IMR-90 (cell line): ENCODE results near the gene OSBPL9. TPM values are rescaled to one million over a fixed set of nuclear protein-coding genes. Genes with fewer than 3 reads are reported as not detected.
"Not testable (repeated sequence)": the region's sequence is repeated elsewhere in the genome, so short reads cannot be mapped to it uniquely, and the experiment has no call there.

ENCODE experiments used
- ATAC-seq: fragments of 200-7000 bp; cut with Tn5 transposase; 2 replicates; pipeline ENCODE4 v1.9.1; 2020; ENCODE audit warnings: low read depth, mild to moderate bottlenecking, moderate library complexity
- BruUV-seq: library from RNA; stranded (reverse); fragments of 400-500 nt; replicated peaks from 2 replicates; lab custom pipeline; 2021; lab: Mats Ljungman, UMichigan
- CTCF ChIA-PET: fragments of 300-600 bp; formaldehyde crosslinking; extraction: SDS; loops from one replicate; lab custom pipeline; 2021; ENCODE audit warnings: antibody characterized with exemption; lab: Yijun Ruan, JAX
- POLR2A ChIA-PET: fragments of 300-600 bp; sonication (Branson Sonifier 250); formaldehyde crosslinking; loops from one replicate; lab custom pipeline; 2022; ENCODE audit warnings: antibody characterized with exemption; ENCODE audit not compliant: unreplicated experiment; lab: Charles Lee
- DNase-seq: peaks from one replicate; pipeline ENCODE4 v3.0.0; 2013
- H2AFZ ChIP-seq: replicated peaks from 2 replicates; pipeline ENCODE3; 2013; ENCODE audit warnings: low read length, mild to moderate bottlenecking; ENCODE audit not compliant: poor library complexity
- H2AK5ac ChIP-seq: 2 replicates; pipeline ENCODE4 v1.6.1; 2013; ENCODE audit warnings: low read depth, low read length, inconsistent platforms
- H2AK9ac ChIP-seq: replicated peaks from 2 replicates; pipeline ENCODE3; 2013; ENCODE audit warnings: mild to moderate bottlenecking, low read depth, low read length, moderate library complexity; ENCODE audit not compliant: poor library complexity
- H2BK120ac ChIP-seq: 2 replicates; pipeline ENCODE4 v1.6.1; 2013; ENCODE audit warnings: low read depth, low read length, inconsistent platforms
- H2BK15ac ChIP-seq: 3 replicates; pipeline ENCODE4 v1.6.1; 2013; ENCODE audit warnings: low read depth, low read length, inconsistent platforms
- H2BK20ac ChIP-seq: 2 replicates; pipeline ENCODE4 v1.6.1; 2013; ENCODE audit warnings: low read depth, mild to moderate bottlenecking, inconsistent platforms, low read length, moderate library complexity
- H2BK5ac ChIP-seq: 2 replicates; pipeline ENCODE4 v1.6.1; 2013; ENCODE audit warnings: mild to moderate bottlenecking, low read depth, low read length, inconsistent platforms; ENCODE audit not compliant: poor library complexity, severe bottlenecking
- H3K14ac ChIP-seq: replicated peaks from 2 replicates; pipeline ENCODE4 v1.6.1; 2013; ENCODE audit warnings: low read depth, low read length, inconsistent platforms
- H3K18ac ChIP-seq: 2 replicates; pipeline ENCODE4 v1.6.1; 2013; ENCODE audit warnings: low read depth, low read length, control low read depth
- H3K23ac ChIP-seq: 2 replicates; pipeline ENCODE4 v1.6.1; 2013; ENCODE audit warnings: low read depth, low read length, inconsistent platforms
- H3K27ac ChIP-seq: 2 replicates; pipeline ENCODE4 v1.5.1; 2013; ENCODE audit warnings: mild to moderate bottlenecking, control low read depth, low read length; ENCODE audit not compliant: insufficient read depth
- H3K27me3 ChIP-seq: 2 replicates; pipeline ENCODE4 v1.6.1; 2013; ENCODE audit warnings: low read length; ENCODE audit not compliant: control insufficient read depth, insufficient read depth
- H3K36me3 ChIP-seq: 2 replicates; pipeline ENCODE4 v1.6.1; 2013; ENCODE audit warnings: low read length, mixed read lengths; ENCODE audit not compliant: control insufficient read depth, insufficient read depth
- H3K4ac ChIP-seq: 2 replicates; pipeline ENCODE4 v1.6.1; 2013; ENCODE audit warnings: low read depth, low read length, inconsistent platforms
- H3K4me1 ChIP-seq: 2 replicates; pipeline ENCODE4 v1.6.1; 2013; ENCODE audit warnings: low read length, mixed read lengths; ENCODE audit not compliant: control insufficient read depth, insufficient read depth
- H3K4me2 ChIP-seq: 2 replicates; pipeline ENCODE4 v1.6.1; 2013; ENCODE audit warnings: low read depth, mild to moderate bottlenecking, control low read depth, low read length, moderate library complexity
- H3K4me3 ChIP-seq: 2 replicates; pipeline ENCODE4 v1.5.1; 2013; ENCODE audit warnings: low read depth, mild to moderate bottlenecking, control low read depth, low read length, moderate library complexity; ENCODE audit not compliant: insufficient read depth
- H3K56ac ChIP-seq: 2 replicates; pipeline ENCODE4 v1.6.1; 2013; ENCODE audit warnings: low read length, inconsistent platforms; ENCODE audit not compliant: insufficient read depth; ENCODE audit errors: extremely low read depth
- H3K79me1 ChIP-seq, 2 experiments: 2 replicates each; pipeline ENCODE4 v1.6.1; 2013; ENCODE audit warnings: low read length in 2 of 2, inconsistent platforms in 1 of 2, low read depth in 1 of 2
- H3K9ac ChIP-seq: 2 replicates; pipeline ENCODE4 v1.6.1; 2013; ENCODE audit warnings: low read depth, low read length, control low read depth
- H3K9me1 ChIP-seq: 2 replicates; pipeline ENCODE4 v1.6.1; 2013; ENCODE audit warnings: low read length, inconsistent platforms; ENCODE audit not compliant: insufficient read depth
- H3K9me3 ChIP-seq: 2 replicates; pipeline ENCODE4 v1.6.1; 2013; ENCODE audit warnings: low read length; ENCODE audit not compliant: control insufficient read depth, insufficient read depth
- H4K20me1 ChIP-seq: 2 replicates; pipeline ENCODE4 v1.6.1; 2013; ENCODE audit warnings: low read length, inconsistent platforms; ENCODE audit not compliant: insufficient read depth
- H4K5ac ChIP-seq: 2 replicates; pipeline ENCODE4 v1.6.1; 2013; ENCODE audit warnings: mild to moderate bottlenecking, low read depth, low read length, control low read depth
- H4K8ac ChIP-seq, 2 experiments: 2 replicates each; pipeline ENCODE4 v1.6.1; 2013; ENCODE audit warnings: low read depth in 2 of 2, low read length in 2 of 2, control low read depth in 1 of 2, inconsistent platforms in 1 of 2
- H4K91ac ChIP-seq: 2 replicates; pipeline ENCODE4 v1.6.1; 2013; ENCODE audit warnings: low read depth, low read length, inconsistent platforms; ENCODE audit not compliant: insufficient read depth
- FOS ChIP-seq: fragments of 150-350 bp; IDR thresholded peaks from 2 replicates; pipeline ENCODE4 v1.6.1; 2016; ENCODE audit warnings: low read depth, low read length
- MAFK ChIP-seq: IDR thresholded peaks from 2 replicates; pipeline ENCODE4 v1.6.1; 2012; ENCODE audit warnings: low read depth, low read length, improper control_type of control experiment
- MAZ ChIP-seq: IDR thresholded peaks from 2 replicates; pipeline ENCODE4 v1.6.1; 2012; ENCODE audit warnings: low read depth, mild to moderate bottlenecking, low read length, improper control_type of control experiment, moderate library complexity, borderline replicate concordance
- RAD21 ChIP-seq: IDR thresholded peaks from 2 replicates; pipeline ENCODE4 v1.6.1; 2012; ENCODE audit warnings: low read length, improper control_type of control experiment
- whole genome bisulfite sequencing, 2 experiments: methylation state at CpG; one replicate each; pipeline versions ENCODE4 v1.1.5 to v1.1.7; 2013; ENCODE audit warnings: missing lambda C conversion rate in 2 of 2; ENCODE audit not compliant: insufficient read length in 1 of 2; ENCODE audit errors: extremely low coverage in 2 of 2; 5-methylcytosine and 5-hydroxymethylcytosine counted together
- dilution Hi-C: fragments of 300-500 bp; cut with HindIII; formaldehyde crosslinking; loops from one replicate; pipeline ENCODE4 v1.14.3; 2018; ENCODE audit warnings: low sequenced_read_pairs; ENCODE audit not compliant: unreplicated experiment
- in situ Hi-C: fragments of 300-500 bp; cut with MboI; formaldehyde crosslinking; loops from 3 replicates; pipeline ENCODE4 v1.14.3; 2019; ENCODE audit warnings: low sequenced_read_pairs, inconsistent platforms, mixed read lengths
- intact Hi-C: fragments of 100-400 bp; cut with micrococcal nuclease; formaldehyde crosslinking; loops from 2 replicates; pipeline ENCODE4 v1.10.0; 2022
- polyA plus RNA-seq, 3 experiments: library from polyadenylated mRNA; depleted of rRNA; stranded (reverse); fragments of >200 nt; gene quantifications; 2 replicates each; pipeline ENCODE4 v1.2.3, GENCODE V29; 2012; ENCODE audit warnings: low replicate concordance in 1 of 3
- total RNA-seq: library from RNA; depleted of rRNA; stranded (reverse); fragments of >200 nt; gene quantifications from 2 replicates; pipeline ENCODE4 v1.2.3, GENCODE V29; 2012

The OSBPL9 gene
- total and polyA plus RNA-seq, 2 of the 4 experiments (the other 2 are of a cell fraction): 51.4 to 127 TPM

DNA sequence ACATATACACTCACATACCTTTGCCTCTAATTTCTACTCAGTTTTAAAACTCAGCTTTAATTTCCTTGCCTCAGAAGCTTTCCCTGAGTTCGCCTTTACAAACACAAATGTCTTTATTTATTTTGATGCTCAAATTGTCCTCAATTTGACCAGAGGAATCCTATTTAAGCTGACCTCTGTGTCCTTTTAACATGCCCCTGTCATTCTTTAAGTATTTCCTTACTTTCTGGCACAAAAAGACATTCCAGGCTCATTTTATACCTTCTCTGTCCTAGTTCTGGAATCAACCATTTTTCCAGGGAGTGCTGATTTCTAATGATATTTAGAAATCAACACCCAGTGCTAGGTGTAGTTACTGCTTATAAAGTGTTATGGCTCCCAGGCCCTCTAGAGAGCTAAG lies 82.5 kb downstream of the OSBPL9 start:
- CTCF ChIA-PET: no interaction called here
- 0 out of 2 replicates have a peak, but pooled peaks cover 2% of the 10 kb centered on the region for H3K4me1 ChIP-seq
- no peak overlapping the region for H2BK20ac ChIP-seq
- H3K18ac ChIP-seq: no peak overlapping the region
- BruUV-seq: no TSS peak
- H2AK9ac ChIP-seq: no peak overlapping the region
- no peaks in the 10 kb centered on the region for H3K36me3 ChIP-seq
- H3K56ac ChIP-seq: no peak overlapping the region
- in situ Hi-C loops: no loop called here
- H3K9ac ChIP-seq: no peak overlapping the region
- H3K9me3 ChIP-seq: no peaks in the 10 kb centered on the region
- H3K79me1 ChIP-seq: peaks cover 16 to 27% of the 10 kb centered on the region in 2 experiments
- no peak overlapping the region for H4K91ac ChIP-seq
- H3K14ac ChIP-seq: no peak overlapping the region
- TF ChIP-seq MAFK (no peak), RAD21 (no peak), FOS (no peak), MAZ (no peak)
- dilution Hi-C loops: no loop called here
- 100% methylated on average over 1 of the region's 1 CpG; no CpG with 5 or more reads in 1 of the 2 experiments for whole genome bisulfite sequencing, 2 experiments
- no peak overlapping the region for H4K8ac ChIP-seq
- POLR2A ChIA-PET: no interaction called here
- DNase-seq: no peak
- H3K27ac ChIP-seq: no peak overlapping the region
- no peak for ATAC-seq
- H3K4me3 ChIP-seq: no peak overlapping the region
- peaks cover 3% of the 10 kb centered on the region; the same call in 1 of the 2 replicates for H3K9me1 ChIP-seq
- peaks cover 1% of the 10 kb centered on the region; the same call in 1 of the 2 replicates for H4K20me1 ChIP-seq
- H4K5ac ChIP-seq: no peak overlapping the region
- no peak overlapping the region for H2AK5ac ChIP-seq
- H3K23ac ChIP-seq: no peak overlapping the region
- H3K27me3 ChIP-seq: no peaks in the 10 kb centered on the region
- H3K4me2 ChIP-seq: no peak overlapping the region
- no peak overlapping the region for H2BK120ac ChIP-seq
- H3K4ac ChIP-seq: no peak overlapping the region
- H2AFZ ChIP-seq: no peak overlapping the region
- H2BK15ac ChIP-seq: no peak overlapping the region
- intact Hi-C loops: no loop called here
- peak overlapping the region; percentile 23 for H2BK5ac ChIP-seq

DNA sequence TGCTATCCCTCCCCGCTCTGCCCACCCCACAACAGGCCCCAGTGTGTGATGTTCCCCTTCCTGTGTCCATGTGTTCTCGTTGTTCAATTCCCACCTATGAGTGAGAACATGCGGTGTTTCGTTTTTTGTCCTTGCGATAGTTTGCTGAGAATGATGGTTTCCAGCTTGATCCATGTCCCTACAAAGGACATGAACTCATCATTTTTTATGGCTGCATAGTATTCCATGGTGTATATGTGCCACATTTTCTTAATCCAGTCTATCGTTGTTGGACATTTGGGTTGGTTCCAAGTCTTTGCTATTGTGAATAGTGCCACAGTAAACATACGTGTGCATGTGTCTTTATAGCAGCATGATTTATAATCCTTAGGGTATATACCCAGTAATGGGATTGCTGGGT lies 84.9 kb downstream of the OSBPL9 start:
- H4K5ac ChIP-seq, H3K4me1 ChIP-seq, H3K27ac ChIP-seq, H3K4me3 ChIP-seq, H3K36me3 ChIP-seq, H3K4ac ChIP-seq, intact Hi-C loops, H3K23ac ChIP-seq, CTCF ChIA-PET, H3K9ac ChIP-seq, dilution Hi-C loops, H4K8ac ChIP-seq, DNase-seq, H3K9me3 ChIP-seq, H2BK5ac ChIP-seq, POLR2A ChIA-PET, H2AK9ac ChIP-seq, H4K91ac ChIP-seq, H3K4me2 ChIP-seq, H3K14ac ChIP-seq, H2AK5ac ChIP-seq, H3K9me1 ChIP-seq, H2BK15ac ChIP-seq, H3K18ac ChIP-seq, H2BK120ac ChIP-seq, H3K56ac ChIP-seq, H2AFZ ChIP-seq, in situ Hi-C loops, H3K27me3 ChIP-seq, BruUV-seq, H2BK20ac ChIP-seq, H4K20me1 ChIP-seq, ATAC-seq: not testable (repeated sequence)
- peaks cover 3 to 19% of the 10 kb centered on the region in 2 experiments; a peak in 3 of 4 replicates for H3K79me1 ChIP-seq
- no CpG with 5 or more reads among the region's 7 CpGs for WGBS, 2 experiments
